IMR-90 (cell line): Measurements from ENCODE around the gene KIF22. TPM values are rescaled to one million over a fixed set of nuclear protein-coding genes. Genes with fewer than 3 reads are reported as not detected.

Experiments
- ATAC-seq: fragments of 200-7000 bp; cut with Tn5 transposase; 2 replicates; pipeline ENCODE4 v1.9.1; 2020; ENCODE audit warnings: low read depth, mild to moderate bottlenecking, moderate library complexity
- BruUV-seq: library from RNA; stranded (reverse); fragments of 400-500 nt; replicated peaks from 2 replicates; lab custom pipeline; 2021; lab: Mats Ljungman, UMichigan
- CTCF ChIA-PET: fragments of 300-600 bp; formaldehyde crosslinking; extraction: SDS; loops from one replicate; lab custom pipeline; 2021; ENCODE audit warnings: antibody characterized with exemption; lab: Yijun Ruan, JAX
- POLR2A ChIA-PET: fragments of 300-600 bp; sonication (Branson Sonifier 250); formaldehyde crosslinking; loops from one replicate; lab custom pipeline; 2022; ENCODE audit warnings: antibody characterized with exemption; ENCODE audit not compliant: unreplicated experiment; lab: Charles Lee
- DNase-seq: peaks from one replicate; pipeline ENCODE4 v3.0.0; 2013
- H2AFZ ChIP-seq: replicated peaks from 2 replicates; pipeline ENCODE3; 2013; ENCODE audit warnings: low read length, mild to moderate bottlenecking; ENCODE audit not compliant: poor library complexity
- H2AK5ac ChIP-seq: 2 replicates; pipeline ENCODE4 v1.6.1; 2013; ENCODE audit warnings: low read depth, low read length, inconsistent platforms
- H2AK9ac ChIP-seq: replicated peaks from 2 replicates; pipeline ENCODE3; 2013; ENCODE audit warnings: mild to moderate bottlenecking, low read depth, low read length, moderate library complexity; ENCODE audit not compliant: poor library complexity
- H2BK120ac ChIP-seq: 2 replicates; pipeline ENCODE4 v1.6.1; 2013; ENCODE audit warnings: low read depth, low read length, inconsistent platforms
- H2BK15ac ChIP-seq: 3 replicates; pipeline ENCODE4 v1.6.1; 2013; ENCODE audit warnings: low read depth, low read length, inconsistent platforms
- H2BK20ac ChIP-seq: 2 replicates; pipeline ENCODE4 v1.6.1; 2013; ENCODE audit warnings: low read depth, mild to moderate bottlenecking, inconsistent platforms, low read length, moderate library complexity
- H2BK5ac ChIP-seq: 2 replicates; pipeline ENCODE4 v1.6.1; 2013; ENCODE audit warnings: mild to moderate bottlenecking, low read depth, low read length, inconsistent platforms; ENCODE audit not compliant: poor library complexity, severe bottlenecking
- H3K14ac ChIP-seq: replicated peaks from 2 replicates; pipeline ENCODE4 v1.6.1; 2013; ENCODE audit warnings: low read depth, low read length, inconsistent platforms
- H3K18ac ChIP-seq: 2 replicates; pipeline ENCODE4 v1.6.1; 2013; ENCODE audit warnings: low read depth, low read length, control low read depth
- H3K23ac ChIP-seq: 2 replicates; pipeline ENCODE4 v1.6.1; 2013; ENCODE audit warnings: low read depth, low read length, inconsistent platforms
- H3K27ac ChIP-seq: 2 replicates; pipeline ENCODE4 v1.5.1; 2013; ENCODE audit warnings: mild to moderate bottlenecking, control low read depth, low read length; ENCODE audit not compliant: insufficient read depth
- H3K27me3 ChIP-seq: 2 replicates; pipeline ENCODE4 v1.6.1; 2013; ENCODE audit warnings: low read length; ENCODE audit not compliant: control insufficient read depth, insufficient read depth
- H3K36me3 ChIP-seq: 2 replicates; pipeline ENCODE4 v1.6.1; 2013; ENCODE audit warnings: low read length, mixed read lengths; ENCODE audit not compliant: control insufficient read depth, insufficient read depth
- H3K4ac ChIP-seq: 2 replicates; pipeline ENCODE4 v1.6.1; 2013; ENCODE audit warnings: low read depth, low read length, inconsistent platforms
- H3K4me1 ChIP-seq: 2 replicates; pipeline ENCODE4 v1.6.1; 2013; ENCODE audit warnings: low read length, mixed read lengths; ENCODE audit not compliant: control insufficient read depth, insufficient read depth
- H3K4me2 ChIP-seq: 2 replicates; pipeline ENCODE4 v1.6.1; 2013; ENCODE audit warnings: low read depth, mild to moderate bottlenecking, control low read depth, low read length, moderate library complexity
- H3K4me3 ChIP-seq: 2 replicates; pipeline ENCODE4 v1.5.1; 2013; ENCODE audit warnings: low read depth, mild to moderate bottlenecking, control low read depth, low read length, moderate library complexity; ENCODE audit not compliant: insufficient read depth
- H3K56ac ChIP-seq: 2 replicates; pipeline ENCODE4 v1.6.1; 2013; ENCODE audit warnings: low read length, inconsistent platforms; ENCODE audit not compliant: insufficient read depth; ENCODE audit errors: extremely low read depth
- H3K79me1 ChIP-seq, 2 experiments: 2 replicates each; pipeline ENCODE4 v1.6.1; 2013; ENCODE audit warnings: low read length in 2 of 2, inconsistent platforms in 1 of 2, low read depth in 1 of 2
- H3K9ac ChIP-seq: 2 replicates; pipeline ENCODE4 v1.6.1; 2013; ENCODE audit warnings: low read depth, low read length, control low read depth
- H3K9me1 ChIP-seq: 2 replicates; pipeline ENCODE4 v1.6.1; 2013; ENCODE audit warnings: low read length, inconsistent platforms; ENCODE audit not compliant: insufficient read depth
- H3K9me3 ChIP-seq: 2 replicates; pipeline ENCODE4 v1.6.1; 2013; ENCODE audit warnings: low read length; ENCODE audit not compliant: control insufficient read depth, insufficient read depth
- H4K20me1 ChIP-seq: 2 replicates; pipeline ENCODE4 v1.6.1; 2013; ENCODE audit warnings: low read length, inconsistent platforms; ENCODE audit not compliant: insufficient read depth
- H4K5ac ChIP-seq: 2 replicates; pipeline ENCODE4 v1.6.1; 2013; ENCODE audit warnings: mild to moderate bottlenecking, low read depth, low read length, control low read depth
- H4K8ac ChIP-seq, 2 experiments: 2 replicates each; pipeline ENCODE4 v1.6.1; 2013; ENCODE audit warnings: low read depth in 2 of 2, low read length in 2 of 2, control low read depth in 1 of 2, inconsistent platforms in 1 of 2
- H4K91ac ChIP-seq: 2 replicates; pipeline ENCODE4 v1.6.1; 2013; ENCODE audit warnings: low read depth, low read length, inconsistent platforms; ENCODE audit not compliant: insufficient read depth
- CEBPB ChIP-seq: IDR thresholded peaks from 2 replicates; pipeline ENCODE4 v1.6.1; 2012; ENCODE audit warnings: low read depth, low read length, improper control_type of control experiment
- USF2 ChIP-seq: fragments of 150-350 bp; IDR thresholded peaks from 2 replicates; pipeline ENCODE4 v1.6.1; 2017; ENCODE audit warnings: mild to moderate bottlenecking, antibody characterized with exemption, low read length, low read depth
- WGBS, 2 experiments: methylation state at CpG; one replicate each; pipeline versions ENCODE4 v1.1.5 to v1.1.7; 2013; ENCODE audit warnings: missing lambda C conversion rate in 2 of 2; ENCODE audit not compliant: insufficient read length in 1 of 2; ENCODE audit errors: extremely low coverage in 2 of 2; 5-methylcytosine and 5-hydroxymethylcytosine counted together
- dilution Hi-C: fragments of 300-500 bp; cut with HindIII; formaldehyde crosslinking; loops from one replicate; pipeline ENCODE4 v1.14.3; 2018; ENCODE audit warnings: low sequenced_read_pairs; ENCODE audit not compliant: unreplicated experiment
- in situ Hi-C: fragments of 300-500 bp; cut with MboI; formaldehyde crosslinking; loops from 3 replicates; pipeline ENCODE4 v1.14.3; 2019; ENCODE audit warnings: low sequenced_read_pairs, inconsistent platforms, mixed read lengths
- intact Hi-C: fragments of 100-400 bp; cut with micrococcal nuclease; formaldehyde crosslinking; loops from 2 replicates; pipeline ENCODE4 v1.10.0; 2022
- polyA plus RNA-seq, 3 experiments: library from polyadenylated mRNA; depleted of rRNA; stranded (reverse); fragments of >200 nt; gene quantifications; 2 replicates each; pipeline ENCODE4 v1.2.3, GENCODE V29; 2012; ENCODE audit warnings: low replicate concordance in 1 of 3
- total RNA-seq: library from RNA; depleted of rRNA; stranded (reverse); fragments of >200 nt; gene quantifications from 2 replicates; pipeline ENCODE4 v1.2.3, GENCODE V29; 2012

Gene KIF22
- total and polyA plus RNA-seq, 2 of the 4 experiments (the other 2 are of a cell fraction) = 43.0 to 65.1 TPM

GRCh38 chr16:29784157-29784556 is 6.4 kb upstream of the KIF22 start:
- Histone ChIP-seq H2AK9ac (no peak overlapping the region), H3K14ac (no peak overlapping the region), H2BK120ac (no peak overlapping the region), H3K9me3 (no peaks in the 10 kb centered on the region), H3K4me2 (no peak overlapping the region), H4K8ac (no peak overlapping the region), H4K20me1 (no peaks in the 10 kb centered on the region), H4K5ac (no peak overlapping the region), H2BK5ac (no peak overlapping the region), H3K56ac (no peak overlapping the region), H3K23ac (no peak overlapping the region), H3K4me1 (0 out of 2 replicates have a peak, but pooled peaks cover 2% of the 10 kb centered on the region), H3K27me3 (peaks cover 25% of the 10 kb centered on the region), H3K27ac (no peak overlapping the region), H2BK15ac (no peak overlapping the region), H3K18ac (no peak overlapping the region), H2AFZ (no peak overlapping the region), H4K91ac (no peak overlapping the region), H3K4me3 (no peak overlapping the region), H3K9ac (no peak overlapping the region), H3K79me1 (no peaks in the 10 kb centered on the region), H3K4ac (no peak overlapping the region), H2BK20ac (no peak overlapping the region), H3K36me3 (no peaks in the 10 kb centered on the region), H2AK5ac (no peak overlapping the region), H3K9me1 (no peaks in the 10 kb centered on the region)
- WGBS, 2 experiments = no CpG with 5 or more reads among the region's 2 CpGs
- ChIA-PET CTCF (no interaction called here), POLR2A (no interaction called here)
- in situ Hi-C loops = no loop called here
- intact Hi-C loops = loop anchor here (10.0 kb wide), 1 partner anchor 49 kb away; no protein-coding TSS in a partner anchor
- dilution Hi-C loops = no loop called here
- no peak for ATAC-seq
- no TSS peak for BruUV-seq
- TF ChIP-seq CEBPB (no peak), USF2 (no peak)
- DNase-seq = no peak
